Effector CD4-positive, alpha-beta T cell (primary cell): Measurements from ENCODE around the gene VEGFA.

Source experiments
- DNase-seq: peaks from one replicate; pipeline ENCODE4 v3.0.0-alpha.2; 2020

Gene VEGFA

DNA sequence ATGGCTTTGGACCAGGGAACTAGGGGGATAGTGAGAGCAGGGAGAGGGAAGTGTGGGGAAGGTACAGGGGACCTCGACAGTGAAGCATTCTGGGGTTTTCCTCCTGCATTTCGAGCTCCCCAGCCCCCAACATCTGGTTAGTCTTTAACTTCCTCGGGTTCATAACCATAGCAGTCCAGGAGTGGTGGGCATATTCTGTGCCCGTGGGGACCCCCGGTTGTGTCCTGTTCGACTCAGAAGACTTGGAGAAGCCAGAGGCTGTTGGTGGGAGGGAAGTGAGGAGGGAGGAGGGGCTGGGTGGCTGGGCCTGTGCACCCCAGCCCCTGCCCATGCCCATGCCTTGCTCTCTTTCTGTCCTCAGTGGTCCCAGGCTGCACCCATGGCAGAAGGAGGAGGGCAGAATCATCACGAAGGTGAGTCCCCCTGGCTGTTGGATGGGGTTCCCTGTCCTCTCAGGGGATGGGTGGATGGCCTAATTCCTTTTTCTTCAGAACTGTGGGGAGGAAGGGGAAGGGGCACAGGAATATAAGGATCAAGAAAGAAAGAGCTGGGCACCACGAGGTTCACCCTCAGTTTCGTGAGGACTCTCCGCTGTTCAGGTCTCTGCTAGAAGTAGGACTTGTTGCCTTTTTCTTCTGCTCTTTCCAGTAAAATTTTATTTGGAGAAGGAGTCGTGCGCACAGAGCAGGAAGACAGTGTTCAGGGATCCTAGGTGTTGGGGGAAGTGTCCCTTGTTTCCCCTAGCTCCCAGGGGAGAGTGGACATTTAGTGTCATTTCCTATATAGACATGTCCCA, 4.2 kb downstream of the VEGFA start:
- DNase-seq, result no peak

DNA sequence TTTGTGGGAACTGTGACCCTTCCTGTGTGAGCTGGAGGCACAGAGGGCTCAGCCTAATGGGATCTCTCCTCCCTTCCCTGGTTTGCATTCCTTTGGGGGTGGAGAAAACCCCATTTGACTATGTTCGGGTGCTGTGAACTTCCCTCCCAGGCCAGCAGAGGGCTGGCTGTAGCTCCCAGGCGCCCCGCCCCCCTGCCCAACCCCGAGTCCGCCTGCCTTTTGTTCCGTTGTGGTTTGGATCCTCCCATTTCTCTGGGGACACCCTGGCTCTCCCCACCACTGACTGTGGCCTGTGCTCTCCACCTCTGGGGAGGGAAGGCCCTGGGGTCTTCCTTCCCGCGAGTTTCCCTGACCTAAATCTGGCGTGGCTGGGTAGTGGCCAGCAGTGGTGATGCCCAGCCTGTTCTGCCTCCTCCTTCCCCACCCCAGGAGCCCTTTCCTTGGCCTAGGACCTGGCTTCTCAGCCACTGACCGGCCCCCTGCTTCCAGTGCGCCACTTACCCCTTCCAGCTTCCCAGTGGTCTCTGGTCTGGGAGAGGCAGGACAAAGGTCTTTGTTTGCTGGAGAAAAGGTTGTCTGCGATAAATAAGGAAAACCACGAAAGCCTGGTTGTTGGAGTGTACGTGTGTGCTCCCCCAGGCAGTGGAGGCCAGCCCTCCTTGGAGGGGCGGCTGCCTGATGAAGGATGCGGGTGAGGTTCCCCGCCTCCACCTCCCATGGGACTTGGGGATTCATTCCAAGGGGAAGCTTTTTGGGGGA, 4.9 kb downstream of the VEGFA start:
- DNase-seq, result peak; percentile 21

DNA sequence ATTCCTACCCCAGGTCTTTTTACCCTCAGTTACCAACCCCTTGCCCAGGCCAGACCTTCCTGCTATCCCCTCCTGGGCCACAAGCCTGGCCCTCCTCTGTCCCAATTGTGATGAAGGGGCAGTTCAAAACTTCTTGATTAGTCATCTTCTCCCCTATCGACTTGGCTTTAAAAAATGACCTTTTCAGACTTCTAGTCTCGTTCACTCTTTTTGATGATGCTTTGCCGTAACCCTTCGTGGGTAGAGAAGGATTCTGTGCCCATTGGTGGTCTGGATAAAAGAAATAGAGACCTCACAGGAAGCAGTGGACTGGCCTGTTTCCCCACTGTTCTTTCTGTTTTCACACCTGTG, 5.5 kb downstream of the VEGFA start:
- no peak for DNase-seq

DNA sequence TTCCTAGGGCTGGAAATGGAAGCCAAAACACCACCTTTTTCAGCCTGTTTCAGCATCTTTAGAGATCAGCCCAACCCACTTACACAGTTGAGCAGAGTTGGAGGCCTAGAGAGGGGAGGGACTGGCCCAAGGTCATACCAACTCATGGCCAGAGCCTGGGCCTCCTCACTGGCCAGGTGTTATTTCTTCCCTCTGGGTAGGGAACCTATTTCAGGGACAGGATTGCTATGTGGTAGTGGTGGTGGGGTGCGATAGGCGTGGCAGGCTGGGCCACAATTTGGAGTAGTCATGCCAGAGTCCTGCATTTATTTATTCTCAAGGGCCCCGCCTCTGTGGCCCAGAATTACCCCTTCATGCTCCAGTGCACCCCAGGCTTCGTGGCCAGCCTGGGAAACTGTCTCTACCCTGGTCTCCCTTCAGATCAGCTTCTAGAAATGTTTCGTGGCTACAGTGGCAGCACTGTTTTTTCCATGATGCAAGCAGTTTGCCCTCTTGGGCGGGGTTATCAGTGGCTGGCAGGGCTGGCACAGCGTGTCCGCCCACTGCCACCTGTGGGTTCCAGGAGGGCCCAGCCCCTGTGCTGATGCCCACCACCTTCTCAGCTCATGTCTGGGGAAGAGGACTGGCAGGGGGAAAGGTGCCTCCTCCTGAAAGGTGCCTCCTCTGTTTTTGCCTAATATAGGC, 6.2 kb downstream of the VEGFA start:
- no peak for DNase-seq

DNA sequence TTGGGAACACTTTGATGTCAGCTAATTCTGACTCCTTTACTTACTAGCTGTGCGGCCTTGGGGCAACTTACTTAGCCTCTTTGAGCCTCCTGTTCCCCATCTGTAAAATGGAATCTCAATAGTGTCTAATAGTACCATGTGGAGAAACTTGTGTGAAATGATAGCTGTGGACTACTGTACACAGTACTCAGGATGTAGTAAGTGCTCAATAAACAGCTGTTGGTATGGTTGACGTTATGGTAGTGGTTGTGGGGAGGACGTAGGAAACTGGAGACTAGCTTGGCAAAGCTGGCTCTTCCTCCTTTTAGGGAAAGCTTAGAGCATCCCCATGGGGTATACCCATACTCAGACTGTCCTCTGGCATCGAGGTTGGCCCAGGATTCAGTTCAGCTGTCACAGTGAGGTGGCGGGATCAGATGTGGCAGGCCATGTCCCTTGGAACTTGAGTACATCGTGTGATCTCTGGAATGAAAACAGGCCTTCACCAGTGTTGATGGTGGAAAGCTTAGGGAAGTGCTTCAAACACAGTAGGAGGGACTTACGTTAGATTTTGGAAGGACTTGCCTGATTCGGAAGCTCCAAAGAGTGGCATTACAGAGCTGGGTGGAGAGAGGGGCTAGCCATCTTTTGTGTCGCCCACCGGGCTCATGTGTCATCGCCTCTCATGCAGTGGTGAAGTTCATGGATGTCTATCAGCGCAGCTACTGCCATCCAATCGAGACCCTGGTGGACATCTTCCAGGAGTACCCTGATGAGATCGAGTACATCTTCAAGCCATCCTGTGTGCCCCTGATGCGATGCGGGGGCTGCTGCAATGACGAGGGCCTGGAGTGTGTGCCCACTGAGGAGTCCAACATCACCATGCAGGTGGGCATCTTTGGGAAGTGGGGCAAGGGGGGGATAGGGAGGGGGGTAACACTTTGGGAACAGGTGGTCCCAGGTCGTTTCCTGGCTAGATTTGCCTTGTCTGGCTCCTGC, 7.1 kb downstream of the VEGFA start:
- no peak for DNase-seq

DNA sequence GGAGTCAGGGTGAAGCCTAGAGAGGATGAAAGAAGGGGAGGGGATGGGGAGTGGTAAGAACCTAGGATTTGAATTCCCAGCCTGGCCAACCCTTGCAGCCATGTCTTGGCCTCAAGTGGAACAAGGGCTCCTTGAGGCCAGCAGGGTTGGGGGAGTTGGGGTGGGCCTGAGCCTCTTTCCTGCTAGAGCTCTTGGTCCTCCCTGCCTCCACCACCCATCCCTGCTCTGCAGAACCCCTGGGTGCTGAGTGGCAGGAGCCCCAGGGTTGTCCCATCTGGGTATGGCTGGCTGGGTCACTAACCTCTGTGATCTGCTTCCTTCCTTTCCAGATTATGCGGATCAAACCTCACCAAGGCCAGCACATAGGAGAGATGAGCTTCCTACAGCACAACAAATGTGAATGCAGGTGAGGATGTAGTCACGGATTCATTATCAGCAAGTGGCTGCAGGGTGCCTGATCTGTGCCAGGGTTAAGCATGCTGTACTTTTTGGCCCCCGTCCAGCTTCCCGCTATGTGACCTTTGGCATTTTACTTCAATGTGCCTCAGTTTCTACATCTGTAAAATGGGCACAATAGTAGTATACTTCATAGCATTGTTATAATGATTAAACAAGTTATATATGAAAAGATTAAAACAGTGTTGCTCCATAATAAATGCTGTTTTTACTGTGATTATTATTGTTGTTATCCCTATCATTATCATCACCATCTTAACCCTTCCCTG, 8.3 kb downstream of the VEGFA start:
- DNase-seq, result no peak

DNA sequence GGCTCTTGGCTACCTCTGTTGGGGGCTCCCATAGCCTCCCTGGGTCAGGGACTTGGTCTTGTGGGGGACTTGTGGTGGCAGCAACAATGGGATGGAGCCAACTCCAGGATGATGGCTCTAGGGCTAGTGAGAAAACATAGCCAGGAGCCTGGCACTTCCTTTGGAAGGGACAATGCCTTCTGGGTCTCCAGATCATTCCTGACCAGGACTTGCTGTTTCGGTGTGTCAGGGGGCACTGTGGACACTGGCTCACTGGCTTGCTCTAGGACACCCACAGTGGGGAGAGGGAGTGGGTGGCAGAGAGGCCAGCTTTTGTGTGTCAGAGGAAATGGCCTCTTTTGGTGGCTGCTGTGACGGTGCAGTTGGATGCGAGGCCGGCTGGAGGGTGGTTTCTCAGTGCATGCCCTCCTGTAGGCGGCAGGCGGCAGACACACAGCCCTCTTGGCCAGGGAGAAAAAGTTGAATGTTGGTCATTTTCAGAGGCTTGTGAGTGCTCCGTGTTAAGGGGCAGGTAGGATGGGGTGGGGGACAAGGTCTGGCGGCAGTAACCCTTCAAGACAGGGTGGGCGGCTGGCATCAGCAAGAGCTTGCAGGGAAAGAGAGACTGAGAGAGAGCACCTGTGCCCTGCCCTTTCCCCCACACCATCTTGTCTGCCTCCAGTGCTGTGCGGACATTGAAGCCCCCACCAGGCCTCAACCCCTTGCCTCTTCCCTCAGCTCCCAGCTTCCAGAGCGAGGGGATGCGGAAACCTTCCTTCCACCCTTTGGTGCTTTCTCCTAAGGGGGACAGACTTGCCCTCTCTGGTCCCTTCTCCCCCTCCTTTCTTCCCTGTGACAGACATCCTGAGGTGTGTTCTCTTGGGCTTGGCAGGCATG, 9.2 kb downstream of the VEGFA start:
- no peak for DNase-seq

DNA sequence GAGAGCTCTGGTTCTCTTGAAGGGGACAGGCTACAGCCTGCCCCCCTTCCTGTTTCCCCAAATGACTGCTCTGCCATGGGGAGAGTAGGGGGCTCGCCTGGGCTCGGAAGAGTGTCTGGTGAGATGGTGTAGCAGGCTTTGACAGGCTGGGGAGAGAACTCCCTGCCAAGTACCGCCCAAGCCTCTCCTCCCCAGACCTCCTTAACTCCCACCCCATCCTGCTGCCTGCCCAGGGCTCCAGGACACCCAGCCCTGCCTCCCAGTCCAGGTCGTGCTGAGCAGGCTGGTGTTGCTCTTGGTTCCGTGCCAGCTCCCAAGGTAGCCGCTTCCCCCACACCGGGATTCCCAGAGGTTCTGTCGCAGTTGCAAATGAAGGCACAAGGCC, 9.8 kb downstream of the VEGFA start:
- no peak for DNase-seq

DNA sequence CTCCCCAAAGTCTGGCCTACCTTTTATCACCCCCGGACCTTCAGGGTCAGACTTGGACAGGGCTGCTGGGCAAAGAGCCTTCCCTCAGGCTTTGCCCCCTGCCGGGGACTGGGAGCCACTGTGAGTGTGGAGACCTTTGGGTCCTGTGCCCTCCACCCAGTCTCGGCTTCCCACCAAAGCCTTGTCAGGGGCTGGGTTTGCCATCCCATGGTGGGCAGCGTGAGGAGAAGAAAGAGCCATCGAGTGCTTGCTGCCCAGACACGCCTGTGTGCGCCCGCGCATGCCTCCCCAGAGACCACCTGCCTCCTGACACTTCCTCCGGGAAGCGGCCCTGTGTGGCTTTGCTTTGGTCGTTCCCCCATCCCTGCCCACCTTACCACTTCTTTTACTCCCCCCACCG, 10.3 kb downstream of the VEGFA start:
- DNase-seq, result no peak

DNA sequence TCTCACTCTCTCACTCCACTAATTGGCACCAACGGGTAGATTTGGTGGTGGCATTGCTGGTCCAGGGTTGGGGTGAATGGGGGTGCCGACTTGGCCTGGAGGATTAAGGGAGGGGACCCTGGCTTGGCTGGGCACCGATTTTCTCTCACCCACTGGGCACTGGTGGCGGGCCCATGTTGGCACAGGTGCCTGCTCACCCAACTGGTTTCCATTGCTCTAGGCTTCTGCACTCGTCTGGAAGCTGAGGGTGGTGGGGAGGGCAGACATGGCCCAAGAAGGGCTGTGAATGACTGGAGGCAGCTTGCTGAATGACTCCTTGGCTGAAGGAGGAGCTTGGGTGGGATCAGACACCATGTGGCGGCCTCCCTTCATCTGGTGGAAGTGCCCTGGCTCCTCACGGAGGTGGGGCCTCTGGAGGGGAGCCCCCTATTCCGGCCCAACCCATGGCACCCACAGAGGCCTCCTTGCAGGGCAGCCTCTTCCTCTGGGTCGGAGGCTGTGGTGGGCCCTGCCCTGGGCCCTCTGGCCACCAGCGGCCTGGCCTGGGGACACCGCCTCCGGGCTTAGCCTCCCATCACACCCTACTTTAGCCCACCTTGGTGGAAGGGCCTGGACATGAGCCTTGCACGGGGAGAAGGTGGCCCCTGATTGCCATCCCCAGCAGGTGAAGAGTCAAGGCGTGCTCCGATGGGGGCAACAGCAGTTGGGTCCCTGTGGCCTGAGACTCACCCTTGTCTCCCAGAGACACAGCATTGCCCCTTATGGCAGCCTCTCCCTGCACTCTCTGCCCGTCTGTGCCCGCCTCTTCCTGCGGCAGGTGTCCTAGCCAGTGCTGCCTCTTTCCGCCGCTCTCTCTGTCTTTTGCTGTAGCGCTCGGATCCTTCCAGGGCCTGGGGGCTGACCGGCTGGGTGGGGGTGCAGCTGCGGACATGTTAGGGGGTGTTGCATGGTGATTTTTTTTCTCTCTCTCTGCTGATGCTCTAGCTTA, 11.2 kb downstream of the VEGFA start:
- no peak for DNase-seq

DNA sequence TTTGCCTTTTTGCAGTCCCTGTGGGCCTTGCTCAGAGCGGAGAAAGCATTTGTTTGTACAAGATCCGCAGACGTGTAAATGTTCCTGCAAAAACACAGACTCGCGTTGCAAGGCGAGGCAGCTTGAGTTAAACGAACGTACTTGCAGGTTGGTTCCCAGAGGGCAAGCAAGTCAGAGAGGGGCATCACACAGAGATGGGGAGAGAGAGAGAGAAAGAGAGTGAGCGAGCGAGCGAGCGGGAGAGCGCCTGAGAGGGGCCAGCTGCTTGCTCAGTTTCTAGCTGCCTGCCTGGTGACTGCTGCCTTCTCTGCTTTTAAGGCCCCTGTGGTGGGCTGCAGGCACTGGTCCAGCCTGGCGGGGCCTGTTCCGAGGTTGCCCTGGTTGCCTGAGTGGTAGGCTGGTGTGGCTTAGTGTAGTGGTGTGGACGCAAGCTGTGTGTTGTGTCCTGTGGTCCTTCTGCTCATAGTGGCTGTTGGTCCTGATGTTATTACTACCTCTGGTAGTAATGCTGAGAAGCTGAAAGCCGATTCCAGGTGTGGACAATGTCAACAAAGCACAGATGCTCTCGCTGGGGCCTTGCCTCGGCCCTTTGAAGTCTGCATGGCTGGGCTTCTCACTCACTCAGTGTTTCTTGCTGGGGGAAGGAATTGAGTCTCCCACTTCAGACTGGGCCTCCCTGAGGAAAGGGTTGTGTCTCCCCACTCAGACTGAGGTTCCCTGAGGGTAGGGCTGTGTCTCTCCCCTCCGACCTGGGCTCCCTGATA, 12.1 kb downstream of the VEGFA start:
- DNase-seq, result no peak

DNA sequence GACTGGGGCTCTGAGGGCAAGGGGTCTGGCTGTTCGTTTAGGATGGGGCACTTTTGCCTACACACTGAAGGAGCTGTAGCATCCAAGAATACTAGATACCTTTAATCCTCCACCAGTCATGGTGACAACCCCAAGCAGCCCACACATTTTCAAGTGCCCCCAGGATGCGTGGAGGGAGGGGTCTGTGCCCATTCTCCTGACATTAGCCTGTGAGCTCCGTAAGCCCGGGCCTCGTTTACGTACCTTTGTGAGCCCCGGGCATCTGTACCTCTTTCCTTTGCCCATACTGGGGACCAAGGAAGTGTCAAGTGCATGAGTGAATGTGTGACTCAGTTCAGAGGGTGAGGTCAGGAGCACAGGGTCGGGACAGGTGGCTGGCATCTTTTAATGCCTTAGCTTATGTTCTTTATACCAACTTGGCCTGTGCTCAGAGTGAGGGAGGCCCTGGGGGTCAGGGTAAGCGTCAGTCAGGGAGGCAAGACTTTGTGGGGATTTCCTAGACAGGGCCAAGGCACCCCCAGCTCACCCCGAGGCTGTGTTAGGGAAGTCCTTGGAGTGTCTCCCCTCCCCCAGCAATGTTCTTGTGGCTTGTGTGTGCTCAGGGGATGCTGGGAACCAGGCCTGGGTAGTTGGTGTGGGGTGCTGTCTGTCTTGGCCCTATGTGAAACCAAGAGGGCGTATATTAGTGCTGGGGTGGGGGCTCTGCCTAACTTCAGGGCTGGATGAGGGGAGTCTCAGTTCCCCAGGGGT, 12.9 kb downstream of the VEGFA start:
- no peak for DNase-seq

DNA sequence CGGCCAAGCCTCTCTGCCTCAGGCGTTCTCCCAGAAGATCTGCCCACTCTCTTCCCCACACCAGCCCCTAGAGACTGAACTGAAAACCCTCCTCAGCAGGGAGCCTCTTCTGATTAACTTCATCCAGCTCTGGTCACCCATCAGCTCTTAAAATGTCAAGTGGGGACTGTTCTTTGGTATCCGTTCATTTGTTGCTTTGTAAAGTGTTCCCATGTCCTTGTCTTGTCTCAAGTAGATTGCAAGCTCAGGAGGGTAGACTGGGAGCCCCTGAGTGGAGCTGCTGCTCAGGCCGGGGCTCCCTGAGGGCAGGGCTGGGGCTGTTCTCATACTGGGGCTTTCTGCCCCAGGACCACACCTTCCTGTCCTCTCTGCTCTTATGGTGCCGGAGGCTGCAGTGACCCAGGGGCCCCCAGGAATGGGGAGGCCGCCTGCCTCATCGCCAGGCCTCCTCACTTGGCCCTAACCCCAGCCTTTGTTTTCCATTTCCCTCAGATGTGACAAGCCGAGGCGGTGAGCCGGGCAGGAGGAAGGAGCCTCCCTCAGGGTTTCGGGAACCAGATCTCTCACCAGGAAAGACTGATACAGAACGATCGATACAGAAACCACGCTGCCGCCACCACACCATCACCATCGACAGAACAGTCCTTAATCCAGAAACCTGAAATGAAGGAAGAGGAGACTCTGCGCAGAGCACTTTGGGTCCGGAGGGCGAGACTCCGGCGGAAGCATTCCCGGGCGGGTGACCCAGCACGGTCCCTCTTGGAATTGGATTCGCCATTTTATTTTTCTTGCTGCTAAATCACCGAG, 14.2 kb downstream of the VEGFA start:
- no peak for DNase-seq

DNA sequence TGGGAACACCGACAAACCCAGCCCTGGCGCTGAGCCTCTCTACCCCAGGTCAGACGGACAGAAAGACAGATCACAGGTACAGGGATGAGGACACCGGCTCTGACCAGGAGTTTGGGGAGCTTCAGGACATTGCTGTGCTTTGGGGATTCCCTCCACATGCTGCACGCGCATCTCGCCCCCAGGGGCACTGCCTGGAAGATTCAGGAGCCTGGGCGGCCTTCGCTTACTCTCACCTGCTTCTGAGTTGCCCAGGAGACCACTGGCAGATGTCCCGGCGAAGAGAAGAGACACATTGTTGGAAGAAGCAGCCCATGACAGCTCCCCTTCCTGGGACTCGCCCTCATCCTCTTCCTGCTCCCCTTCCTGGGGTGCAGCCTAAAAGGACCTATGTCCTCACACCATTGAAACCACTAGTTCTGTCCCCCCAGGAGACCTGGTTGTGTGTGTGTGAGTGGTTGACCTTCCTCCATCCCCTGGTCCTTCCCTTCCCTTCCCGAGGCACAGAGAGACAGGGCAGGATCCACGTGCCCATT, 15.3 kb downstream of the VEGFA start:
- no peak for DNase-seq

DNA sequence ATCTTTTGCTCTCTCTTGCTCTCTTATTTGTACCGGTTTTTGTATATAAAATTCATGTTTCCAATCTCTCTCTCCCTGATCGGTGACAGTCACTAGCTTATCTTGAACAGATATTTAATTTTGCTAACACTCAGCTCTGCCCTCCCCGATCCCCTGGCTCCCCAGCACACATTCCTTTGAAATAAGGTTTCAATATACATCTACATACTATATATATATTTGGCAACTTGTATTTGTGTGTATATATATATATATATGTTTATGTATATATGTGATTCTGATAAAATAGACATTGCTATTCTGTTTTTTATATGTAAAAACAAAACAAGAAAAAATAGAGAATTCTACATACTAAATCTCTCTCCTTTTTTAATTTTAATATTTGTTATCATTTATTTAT, 15.9 kb downstream of the VEGFA start:
- no peak for DNase-seq

DNA sequence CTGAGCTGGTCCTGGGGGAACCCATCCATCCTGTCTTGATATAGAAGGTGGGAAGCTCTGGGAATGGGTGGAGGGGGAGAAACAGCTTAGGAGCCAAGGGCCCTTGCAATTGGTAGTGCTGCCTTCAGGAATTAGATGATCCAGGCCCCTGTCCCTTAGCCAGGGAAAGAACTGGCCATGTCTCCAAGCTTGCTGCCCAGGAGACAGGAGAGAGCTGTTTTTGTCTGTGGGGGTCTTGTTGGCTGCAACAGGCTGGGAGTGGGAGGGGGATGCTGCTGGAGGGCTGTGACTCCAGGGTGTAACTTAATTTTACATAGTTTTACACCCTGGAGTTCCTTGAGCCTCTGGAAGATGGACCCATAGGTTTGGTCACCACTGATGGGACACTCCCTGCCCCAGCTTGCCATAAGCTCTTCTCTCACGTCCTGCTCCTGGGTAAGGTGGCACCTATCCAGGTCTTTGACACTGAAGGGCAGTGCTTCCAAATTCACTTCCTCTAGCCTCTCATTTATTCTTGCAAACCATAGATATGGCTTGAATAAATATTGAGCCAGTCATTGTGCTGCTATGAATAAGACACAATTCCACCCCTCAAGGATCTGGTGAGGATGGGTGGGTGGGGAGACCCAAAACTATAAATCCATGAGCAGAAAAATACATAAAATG, 16.8 kb downstream of the VEGFA start:
- DNase-seq, result no peak
